Neural crest cell (in vitro differentiated cells): Measurements from ENCODE around the gene NUB1. TPM values are rescaled to one million over a fixed set of nuclear protein-coding genes. Genes with fewer than 3 reads are reported as not detected.
A peak's percentile ranks its signal among the peaks of the same experiment; 100 is the strongest.

Experiments used
- DNase-seq: peaks from one replicate; pipeline ENCODE4 v3.0.0; 2021; ENCODE audit warnings: low read depth, mixed read lengths, low spot score
- H3K27ac Mint-ChIP-seq: one replicate; pipeline ENCODE4 v1.8.0; 2021; ENCODE audit warnings: mild to moderate bottlenecking, mixed read lengths; ENCODE audit not compliant: unreplicated experiment
- H3K27me3 Mint-ChIP-seq: 2 replicates; pipeline ENCODE4 v1.8.0; 2021; ENCODE audit warnings: low read depth, mild to moderate bottlenecking, mixed read lengths
- H3K36me3 Mint-ChIP-seq: 2 replicates; pipeline ENCODE4 v1.8.0; 2021; ENCODE audit warnings: low read depth, mild to moderate bottlenecking, mixed read lengths
- H3K4me1 Mint-ChIP-seq: 2 replicates; pipeline ENCODE4 v1.8.0; 2021; ENCODE audit warnings: mixed read lengths
- H3K4me3 Mint-ChIP-seq: one replicate; pipeline ENCODE4 v1.8.0; 2021; ENCODE audit warnings: mild to moderate bottlenecking, mixed read lengths
- H3K9me3 Mint-ChIP-seq: 2 replicates; pipeline ENCODE4 v1.8.0; 2021; ENCODE audit warnings: mixed read lengths
- total RNA-seq: library from RNA; stranded (reverse); gene quantifications from 2 replicates; pipeline ENCODE4 v1.2.1, GENCODE V29; 2021
- TF ChIP-seq, protein P1 (sequence below): fragments of 200-600 bp; sonication (generic); conservative IDR thresholded peaks from 2 replicates; pipeline ENCODE4 v1.5.0; 2021; ENCODE audit warnings: antibody characterized with exemption, mild to moderate bottlenecking

Gene NUB1
- total RNA-seq, 1 donor from 2014 or later: 32.6 TPM

DNA sequence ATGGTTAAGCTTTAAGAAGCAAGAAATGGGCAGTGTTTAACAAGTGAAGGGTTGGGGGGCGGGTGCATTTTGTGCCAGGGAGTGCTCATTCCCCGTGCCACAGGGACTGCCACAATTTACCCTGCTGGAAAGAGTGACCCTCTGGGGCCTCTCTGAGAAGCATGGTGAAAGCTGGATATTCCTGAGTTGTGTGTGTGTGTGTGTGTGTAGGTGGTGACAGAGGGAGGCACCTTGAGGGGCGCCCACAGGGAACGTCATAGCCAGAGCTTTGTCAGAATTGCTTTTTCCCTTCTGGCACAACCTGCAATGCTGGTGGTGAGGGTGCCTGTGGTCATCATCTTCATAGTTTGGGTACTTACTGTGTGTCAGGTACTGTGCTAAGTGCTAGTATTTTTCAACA is 70.7 kb downstream of the NUB1 start:
- H3K9me3 Mint-ChIP-seq: no peaks in the 10 kb centered on the region
- no peaks in the 10 kb centered on the region for H3K36me3 Mint-ChIP-seq
- no peak for DNase-seq
- peak overlapping the region; percentile 41 for H3K4me3 Mint-ChIP-seq
- peaks cover 14% of the 10 kb centered on the region for H3K4me1 Mint-ChIP-seq
- TF ChIP-seq, protein P1, sequence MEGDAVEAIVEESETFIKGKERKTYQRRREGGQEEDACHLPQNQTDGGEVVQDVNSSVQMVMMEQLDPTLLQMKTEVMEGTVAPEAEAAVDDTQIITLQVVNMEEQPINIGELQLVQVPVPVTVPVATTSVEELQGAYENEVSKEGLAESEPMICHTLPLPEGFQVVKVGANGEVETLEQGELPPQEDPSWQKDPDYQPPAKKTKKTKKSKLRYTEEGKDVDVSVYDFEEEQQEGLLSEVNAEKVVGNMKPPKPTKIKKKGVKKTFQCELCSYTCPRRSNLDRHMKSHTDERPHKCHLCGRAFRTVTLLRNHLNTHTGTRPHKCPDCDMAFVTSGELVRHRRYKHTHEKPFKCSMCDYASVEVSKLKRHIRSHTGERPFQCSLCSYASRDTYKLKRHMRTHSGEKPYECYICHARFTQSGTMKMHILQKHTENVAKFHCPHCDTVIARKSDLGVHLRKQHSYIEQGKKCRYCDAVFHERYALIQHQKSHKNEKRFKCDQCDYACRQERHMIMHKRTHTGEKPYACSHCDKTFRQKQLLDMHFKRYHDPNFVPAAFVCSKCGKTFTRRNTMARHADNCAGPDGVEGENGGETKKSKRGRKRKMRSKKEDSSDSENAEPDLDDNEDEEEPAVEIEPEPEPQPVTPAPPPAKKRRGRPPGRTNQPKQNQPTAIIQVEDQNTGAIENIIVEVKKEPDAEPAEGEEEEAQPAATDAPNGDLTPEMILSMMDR: no peak
- no peak overlapping the region for H3K27ac Mint-ChIP-seq
- H3K27me3 Mint-ChIP-seq: peaks cover 39% of the 10 kb centered on the region

DNA sequence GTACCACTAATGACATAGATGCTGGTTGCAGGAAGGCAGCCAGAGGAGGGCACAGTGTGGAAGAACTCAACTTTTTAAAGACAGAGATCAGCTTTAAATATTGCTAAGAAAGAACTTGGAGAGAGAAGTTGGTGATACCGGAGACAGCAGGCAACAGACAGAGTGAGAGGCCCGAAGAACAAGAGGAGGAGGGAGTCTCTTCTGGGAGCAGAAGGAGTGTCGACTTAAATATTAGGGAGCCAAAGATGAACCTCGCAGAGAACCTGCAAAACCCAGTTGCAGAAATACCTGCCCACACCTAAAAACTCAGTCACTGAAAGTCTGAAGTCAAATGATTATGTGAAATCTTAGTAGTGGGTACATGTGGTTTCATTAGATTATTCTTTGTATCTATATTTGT is 71.6 kb downstream of the NUB1 start:
- peaks cover 3% of the 10 kb centered on the region for H3K36me3 Mint-ChIP-seq
- no peak overlapping the region for H3K27ac Mint-ChIP-seq
- H3K9me3 Mint-ChIP-seq: peaks cover 2% of the 10 kb centered on the region
- no peak for DNase-seq
- H3K4me3 Mint-ChIP-seq: no peak overlapping the region
- peaks cover 39% of the 10 kb centered on the region for H3K27me3 Mint-ChIP-seq
- TF ChIP-seq, protein P1: no peak
- peaks cover 14% of the 10 kb centered on the region for H3K4me1 Mint-ChIP-seq

DNA sequence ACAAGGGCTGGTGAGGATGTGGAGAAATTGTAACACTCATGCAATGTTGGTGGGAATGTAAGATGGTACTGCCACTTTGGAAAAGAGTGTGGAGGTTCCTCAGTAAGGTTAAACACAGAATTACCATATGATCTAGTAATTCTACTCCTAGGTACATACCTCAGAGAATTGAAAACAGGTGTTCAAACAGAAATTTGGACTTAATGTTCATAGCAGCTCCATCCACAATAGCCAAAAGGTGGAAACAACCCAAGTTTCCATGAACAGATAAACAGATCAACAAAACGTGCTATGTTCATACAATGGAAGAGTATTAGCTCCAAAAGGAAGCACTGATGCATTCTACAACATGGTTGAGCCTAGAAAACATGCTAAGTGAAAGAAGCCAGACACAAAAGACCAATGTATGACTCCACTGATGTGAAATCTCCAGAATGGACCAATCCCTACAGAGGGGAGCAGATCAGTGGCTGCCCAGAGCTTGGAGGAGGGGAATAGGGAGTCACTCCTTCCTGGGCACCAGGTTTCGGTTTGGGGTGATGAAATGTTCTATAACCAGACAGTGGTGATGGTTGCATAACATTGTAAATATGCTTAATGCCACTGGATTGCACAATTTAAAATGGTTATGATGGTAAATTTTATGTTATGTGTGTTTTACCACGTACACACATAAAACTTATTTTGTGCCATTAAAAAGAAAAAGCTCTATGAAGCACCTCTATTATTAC is 73.9 kb downstream of the NUB1 start:
- Mint-ChIP-seq H3K4me3 (peak overlapping the region; percentile 27), H3K9me3 (peaks cover 4% of the 10 kb centered on the region), H3K27ac (no peak overlapping the region), H3K4me1 (peaks cover 6% of the 10 kb centered on the region), H3K36me3 (peaks cover 9% of the 10 kb centered on the region), H3K27me3 (peaks cover 36% of the 10 kb centered on the region)
- DNase-seq: no peak
- TF ChIP-seq, protein P1: no peak

DNA sequence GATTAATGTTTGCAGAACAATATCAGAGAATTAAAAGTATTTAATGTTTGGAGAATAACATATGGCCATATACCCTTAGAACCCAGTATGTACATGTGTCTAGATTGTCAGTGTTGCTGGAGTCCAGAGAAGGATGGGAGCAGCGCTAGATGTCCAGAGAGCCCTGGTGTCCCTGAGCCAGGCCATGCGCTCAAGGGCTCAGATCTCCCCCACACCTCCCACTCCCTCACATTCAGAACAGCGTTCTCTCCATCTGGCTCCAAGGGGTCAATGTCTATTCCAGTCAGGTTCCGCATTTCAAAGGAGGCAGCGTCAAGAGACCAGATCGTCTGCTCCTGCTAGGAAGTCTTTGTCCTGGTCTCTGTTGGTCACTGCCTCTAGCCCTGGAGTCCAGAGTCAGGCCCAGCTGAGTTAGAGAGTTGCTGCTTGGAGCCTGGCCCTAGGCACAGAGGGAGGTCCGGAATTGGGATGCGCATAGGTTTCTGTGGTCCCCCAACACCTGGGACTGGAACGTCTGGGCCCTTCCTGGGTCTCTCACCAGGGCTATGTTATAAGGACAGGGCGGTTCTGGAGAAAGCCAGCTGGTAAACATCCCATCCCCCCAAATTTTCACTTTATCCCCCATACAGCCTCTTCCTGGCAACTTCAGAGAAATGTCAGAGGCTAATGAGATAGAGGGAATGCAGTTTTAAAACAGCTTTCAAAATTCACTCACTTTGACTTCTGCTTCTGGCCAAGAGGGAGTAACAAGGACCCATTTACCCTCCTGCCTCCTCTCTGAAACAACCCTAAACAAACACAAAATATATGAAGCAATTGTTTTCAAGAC is 74.7 kb downstream of the NUB1 start:
- no peak for DNase-seq
- Mint-ChIP-seq H3K27me3 (peaks cover 28% of the 10 kb centered on the region), H3K27ac (no peak overlapping the region), H3K36me3 (peaks cover 9% of the 10 kb centered on the region), H3K9me3 (peaks cover 4% of the 10 kb centered on the region), H3K4me3 (no peak overlapping the region), H3K4me1 (no peaks in the 10 kb centered on the region)
- TF ChIP-seq, protein P1: no peak

DNA sequence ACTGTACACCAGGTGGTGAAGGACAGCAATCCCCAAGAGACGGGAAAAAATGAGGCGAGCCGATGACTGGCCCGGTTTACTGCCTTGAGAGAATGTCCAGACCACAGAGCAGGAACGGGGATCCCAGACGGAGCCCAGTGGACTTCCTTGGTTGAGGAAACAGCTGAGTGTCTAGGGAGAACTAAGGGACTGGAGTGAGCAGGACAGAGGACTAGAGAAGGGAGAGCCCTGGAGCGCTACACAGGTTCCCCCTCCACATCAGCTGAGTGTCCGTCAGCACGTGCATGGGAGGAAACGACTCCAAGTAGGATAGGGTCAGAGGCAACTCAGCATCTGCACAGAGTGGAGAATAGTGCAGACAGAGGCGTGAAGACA is 75.3 kb downstream of the NUB1 start:
- TF ChIP-seq, protein P1: no peak
- Mint-ChIP-seq H3K36me3 (peaks cover 10% of the 10 kb centered on the region), H3K4me1 (no peaks in the 10 kb centered on the region), H3K4me3 (no peak overlapping the region), H3K27me3 (peaks cover 22% of the 10 kb centered on the region), H3K9me3 (peaks cover 6% of the 10 kb centered on the region), H3K27ac (peak overlapping the region; percentile 58)
- no peak for DNase-seq
